ENCODE data around the gene AHCYL2.
"Not testable (repeated sequence)": the region's sequence is repeated elsewhere in the genome, so short reads cannot be mapped to it uniquely, and the experiment has no call there.

AHCYL2 gene

DNA sequence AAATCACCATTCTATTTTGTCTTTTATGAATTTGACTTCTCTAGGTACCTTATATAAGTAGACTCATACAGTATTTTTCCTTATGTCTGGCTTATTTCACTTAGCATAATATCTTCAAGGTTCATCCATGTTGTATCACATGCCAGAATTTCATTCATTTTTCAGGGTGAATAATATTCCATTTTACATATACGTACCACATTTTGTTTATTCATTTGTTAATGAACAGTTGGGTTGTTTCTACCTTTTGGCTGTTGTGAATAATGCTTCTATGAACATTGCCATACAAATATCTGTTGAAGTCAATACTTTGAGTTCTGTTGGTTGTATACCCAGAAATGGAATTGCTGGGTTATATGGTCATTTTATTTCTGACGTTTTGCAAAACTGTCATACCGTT lies 20.7 kb downstream of the AHCYL2 start:
- no peak for DNase-seq

DNA sequence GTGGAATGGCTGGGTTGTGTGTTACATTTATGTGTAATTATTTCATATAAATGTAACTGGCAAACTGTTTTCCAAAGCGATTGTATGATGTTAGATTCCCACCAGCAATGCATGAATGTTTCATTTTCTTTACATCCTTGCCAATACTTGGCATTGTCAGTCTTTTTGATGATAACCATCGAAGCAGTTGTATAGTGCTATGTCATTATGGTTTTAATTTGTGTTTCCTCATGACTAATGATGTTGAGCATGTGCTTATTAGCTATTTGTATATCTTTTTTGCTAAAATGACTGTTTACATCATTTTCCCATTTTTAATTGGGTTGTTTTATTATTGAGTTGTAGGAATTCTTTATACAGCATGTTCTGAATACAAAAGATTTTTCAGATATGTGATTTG lies 22.3 kb downstream of the AHCYL2 start:
- no peak for DNase-seq

DNA sequence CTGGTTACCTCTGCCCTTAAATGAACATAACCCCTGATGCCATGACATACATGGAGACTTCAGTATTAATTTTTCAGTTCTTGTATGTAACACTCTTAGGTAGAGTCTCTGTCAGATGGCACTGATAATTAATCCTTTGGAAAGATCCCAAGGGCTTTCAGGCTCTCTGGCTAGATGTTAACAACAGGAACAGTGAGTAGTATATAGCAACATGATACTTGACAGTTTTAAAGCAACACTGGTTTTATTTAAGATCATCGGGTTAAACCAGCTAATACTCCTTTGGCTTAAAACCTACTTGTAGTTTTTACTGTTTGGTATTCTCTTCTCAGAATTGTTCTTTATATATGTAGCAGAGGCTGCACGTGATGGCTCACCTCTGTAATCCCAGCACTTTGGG lies 27.3 kb downstream of the AHCYL2 start:
- no peak for DNase-seq

DNA sequence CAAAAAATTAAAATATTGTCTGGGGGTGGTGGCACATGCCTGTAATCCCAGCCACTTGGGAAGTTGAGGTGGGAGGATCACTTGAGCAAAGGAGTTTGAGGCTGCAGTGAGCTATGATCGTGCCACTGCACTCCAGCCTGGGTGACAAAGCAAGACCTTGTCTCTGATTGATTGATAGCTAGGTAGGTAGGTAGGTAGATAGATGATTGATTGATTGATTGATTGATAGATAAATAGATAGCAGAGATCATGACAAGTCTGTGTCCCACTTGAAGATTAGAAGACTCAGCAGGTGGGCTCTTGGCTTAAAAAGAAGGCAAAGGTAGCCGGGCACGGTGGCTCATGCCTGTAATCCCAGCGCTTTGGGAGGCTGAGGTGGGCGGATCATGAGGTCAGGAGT lies 27.8 kb downstream of the AHCYL2 start:
- not testable (repeated sequence) for DNase-seq

DNA sequence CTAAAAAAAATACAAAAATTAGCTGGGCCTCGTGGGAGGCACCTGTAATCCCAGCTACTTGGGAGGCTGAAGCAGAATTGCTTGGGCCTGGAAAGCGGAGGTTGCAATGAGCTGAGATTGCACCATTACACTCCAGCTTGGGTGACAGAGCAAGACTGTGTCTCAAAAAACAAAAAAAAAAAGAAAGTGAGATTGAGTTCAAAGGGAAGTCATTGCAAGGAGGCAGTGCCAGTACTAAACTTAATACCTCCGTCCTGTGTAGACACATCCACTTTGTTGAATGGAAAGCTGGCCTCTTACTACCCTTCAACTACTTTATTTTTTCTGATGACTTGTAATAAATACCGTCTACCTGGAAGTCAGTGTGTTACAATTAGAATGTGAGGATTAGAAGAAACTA lies 31.0 kb downstream of the AHCYL2 start:
- no peak for DNase-seq

DNA sequence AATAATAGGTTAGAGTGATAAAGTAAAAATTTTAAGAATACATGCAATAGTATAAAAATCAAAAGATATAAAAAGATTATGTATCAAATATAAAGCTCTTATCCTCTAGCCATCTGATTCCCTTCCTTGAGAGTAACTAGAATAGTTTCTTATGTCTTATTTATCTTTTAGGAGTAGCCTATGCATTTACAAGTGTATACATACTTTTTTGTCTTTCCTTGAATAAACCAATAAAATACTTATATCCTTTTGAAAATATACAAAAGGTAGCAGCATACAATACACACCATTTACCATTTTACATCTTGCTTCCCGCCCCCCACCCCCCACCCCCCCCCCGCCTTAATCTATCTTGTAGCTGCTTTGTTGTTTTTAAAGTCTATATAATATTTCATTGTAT lies 31.4 kb downstream of the AHCYL2 start:
- DNase-seq: no peak

DNA sequence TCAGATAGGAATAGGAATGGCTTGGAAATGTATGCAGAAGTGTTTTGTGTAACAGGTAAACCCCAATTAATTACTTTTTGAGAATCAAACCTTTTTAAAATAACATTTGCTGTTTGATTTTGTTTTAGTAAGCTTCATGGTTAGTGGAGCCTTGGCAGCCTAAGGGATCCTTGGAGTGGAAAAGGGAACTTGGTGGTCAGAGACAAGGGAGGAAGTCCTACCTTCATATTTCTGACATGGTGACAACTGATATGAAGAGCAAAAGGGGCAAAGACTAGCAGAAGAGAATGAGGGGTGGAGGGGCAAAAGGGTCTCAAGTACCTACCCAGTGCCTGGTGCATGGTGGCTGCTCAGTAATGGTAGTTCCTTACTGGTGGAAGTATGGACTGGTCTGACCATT lies 32.3 kb downstream of the AHCYL2 start:
- DNase-seq: peak; percentile 8 to 17

DNA sequence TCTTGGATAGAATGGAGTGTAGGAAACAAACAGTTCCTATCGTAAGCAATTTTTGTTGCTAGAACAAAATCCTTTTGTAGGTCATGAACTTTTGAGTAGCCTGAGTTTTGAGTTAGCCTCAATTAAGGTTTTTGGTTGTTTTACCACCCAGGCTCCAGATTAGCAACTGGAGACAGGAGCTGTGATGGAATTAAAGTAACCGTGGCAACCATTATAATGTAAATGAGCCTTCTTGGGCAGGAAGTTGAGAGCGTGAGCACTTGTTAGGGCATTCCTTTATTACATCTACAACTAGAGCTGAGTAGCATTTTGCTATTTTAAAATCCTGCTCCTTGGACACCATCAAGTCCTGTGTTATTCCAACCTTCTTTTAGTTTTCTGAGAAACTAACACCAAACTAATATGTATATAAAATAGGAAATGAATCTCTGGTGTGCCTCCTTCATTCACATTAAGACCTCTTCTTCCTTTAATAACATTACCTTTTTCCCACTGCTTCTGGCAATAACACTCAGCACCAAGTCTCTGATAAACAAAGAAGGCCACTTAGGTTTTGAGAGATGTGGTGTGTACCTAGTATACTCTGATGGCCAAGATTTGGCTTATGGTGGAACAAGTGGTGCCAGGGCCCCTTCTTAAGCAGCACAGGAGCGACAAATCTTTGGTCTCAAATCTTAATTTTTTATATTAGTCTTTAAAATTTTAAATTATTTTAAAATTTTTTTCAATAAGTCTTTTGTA lies 34.0 kb downstream of the AHCYL2 start:
- no peak for DNase-seq

DNA sequence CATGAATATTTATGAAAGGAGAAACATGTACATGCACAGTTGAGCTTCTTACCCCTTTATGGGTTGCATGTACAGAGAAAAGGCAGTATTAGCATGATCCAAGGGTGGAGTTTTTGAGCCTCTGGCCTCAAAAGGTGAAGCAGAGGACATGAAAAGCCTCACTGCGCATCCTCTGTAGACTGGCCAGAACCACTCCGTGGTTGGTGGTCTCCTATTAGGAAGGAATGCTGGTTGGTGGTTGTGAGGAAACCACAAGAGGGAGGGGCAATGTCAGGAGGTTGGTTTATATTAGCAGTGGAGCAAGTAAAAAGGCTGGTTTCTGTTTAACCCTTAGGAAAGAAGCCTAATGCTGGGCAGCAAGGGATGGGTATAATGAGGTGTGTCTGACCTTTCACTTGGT lies 37.5 kb downstream of the AHCYL2 start:
- no peak for DNase-seq

DNA sequence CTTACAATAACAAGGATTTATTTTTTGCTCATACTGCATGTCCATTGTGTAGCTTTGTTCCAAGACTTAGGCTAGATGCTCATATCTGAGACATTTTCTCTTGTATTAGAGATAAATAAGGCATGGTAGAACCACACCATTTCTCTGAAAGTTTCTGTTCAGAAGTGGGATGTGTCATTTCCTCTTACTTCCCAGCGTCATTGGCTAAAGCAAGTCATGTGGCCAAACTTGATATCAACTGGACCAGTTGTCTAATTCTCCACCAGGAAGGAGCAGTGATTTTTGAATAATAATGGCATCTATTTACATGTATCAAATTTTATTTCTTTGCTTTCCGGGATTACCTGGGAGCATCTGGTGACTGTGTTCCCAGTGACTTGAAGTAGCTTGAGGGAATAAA lies 38.3 kb downstream of the AHCYL2 start:
- no peak for DNase-seq

DNA sequence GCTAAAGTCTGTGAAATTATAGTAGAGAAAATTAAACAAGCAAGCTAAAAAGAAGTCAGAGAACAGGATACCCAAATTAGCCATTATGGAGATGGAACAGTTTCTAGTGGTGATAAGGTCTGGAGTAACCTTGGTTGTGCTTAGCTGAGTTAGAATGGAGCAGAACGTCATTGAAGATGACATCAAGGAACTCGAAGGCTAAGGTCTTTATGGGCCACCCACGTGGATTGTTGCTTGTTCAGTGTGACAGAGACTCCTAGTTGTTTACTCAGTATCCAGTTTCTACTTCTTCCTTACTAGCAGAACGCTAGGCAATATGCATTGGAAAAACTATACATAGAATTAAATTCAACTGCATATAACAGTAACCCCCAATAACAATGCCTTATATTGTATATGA lies 39.7 kb downstream of the AHCYL2 start:
- no peak for DNase-seq

DNA sequence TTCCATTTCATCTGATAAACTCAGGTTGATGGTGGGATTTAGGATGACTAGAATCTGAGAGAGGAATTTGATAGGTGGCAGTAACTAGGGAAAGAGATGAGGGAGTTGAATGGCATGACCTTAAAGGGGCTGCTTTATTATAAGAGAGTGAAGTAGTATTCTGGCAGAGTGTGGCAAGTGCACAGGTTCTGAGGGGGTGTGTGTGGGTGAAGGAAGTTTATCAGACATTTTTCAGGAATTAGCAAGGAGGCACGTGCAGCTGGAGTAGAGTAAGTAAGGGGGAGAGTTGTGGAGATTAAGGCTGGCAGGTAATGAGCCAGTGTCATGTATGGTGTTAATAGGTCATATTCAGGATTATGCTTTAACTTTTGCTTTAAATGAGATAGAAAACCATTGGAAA lies 40.5 kb downstream of the AHCYL2 start:
- no peak for DNase-seq

DNA sequence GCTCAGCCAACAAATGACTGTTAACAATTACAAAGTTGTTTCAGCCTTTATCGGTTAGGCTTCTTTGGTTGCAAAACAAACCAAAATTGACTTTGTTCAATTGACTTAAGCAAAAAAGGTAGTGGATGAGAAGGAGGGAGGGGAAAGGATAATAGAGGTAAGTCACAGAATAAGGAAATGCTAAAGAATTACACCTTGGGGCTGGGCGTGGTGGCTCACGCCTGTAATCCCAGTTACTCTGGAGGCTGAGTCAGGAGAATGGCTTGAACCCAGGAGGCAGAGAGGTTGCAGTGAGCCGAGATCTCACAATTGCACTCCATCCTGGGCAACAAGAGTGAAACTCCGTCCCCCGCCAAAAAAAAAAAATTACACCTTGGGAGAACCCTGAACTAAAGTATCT lies 41.4 kb downstream of the AHCYL2 start:
- DNase-seq: no peak

DNA sequence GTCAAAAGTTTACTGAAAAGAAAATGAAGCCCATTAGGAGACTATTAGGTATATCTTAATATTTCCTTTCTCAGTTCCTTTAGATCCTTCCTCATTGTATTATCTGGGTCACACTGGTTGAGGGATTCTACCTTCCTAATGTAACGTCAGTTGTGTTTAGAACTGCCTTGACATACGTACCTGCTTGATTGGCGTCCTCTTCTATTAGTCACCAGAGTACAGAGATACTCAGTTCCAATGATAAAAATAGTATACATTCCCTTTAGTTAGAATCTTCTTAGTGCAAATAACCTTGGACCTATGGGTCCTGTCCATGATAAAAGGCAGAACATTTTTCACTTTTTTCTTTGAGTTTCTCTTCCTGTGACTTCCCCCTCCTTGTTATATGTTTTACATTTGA lies 45.2 kb downstream of the AHCYL2 start:
- no peak for DNase-seq

DNA sequence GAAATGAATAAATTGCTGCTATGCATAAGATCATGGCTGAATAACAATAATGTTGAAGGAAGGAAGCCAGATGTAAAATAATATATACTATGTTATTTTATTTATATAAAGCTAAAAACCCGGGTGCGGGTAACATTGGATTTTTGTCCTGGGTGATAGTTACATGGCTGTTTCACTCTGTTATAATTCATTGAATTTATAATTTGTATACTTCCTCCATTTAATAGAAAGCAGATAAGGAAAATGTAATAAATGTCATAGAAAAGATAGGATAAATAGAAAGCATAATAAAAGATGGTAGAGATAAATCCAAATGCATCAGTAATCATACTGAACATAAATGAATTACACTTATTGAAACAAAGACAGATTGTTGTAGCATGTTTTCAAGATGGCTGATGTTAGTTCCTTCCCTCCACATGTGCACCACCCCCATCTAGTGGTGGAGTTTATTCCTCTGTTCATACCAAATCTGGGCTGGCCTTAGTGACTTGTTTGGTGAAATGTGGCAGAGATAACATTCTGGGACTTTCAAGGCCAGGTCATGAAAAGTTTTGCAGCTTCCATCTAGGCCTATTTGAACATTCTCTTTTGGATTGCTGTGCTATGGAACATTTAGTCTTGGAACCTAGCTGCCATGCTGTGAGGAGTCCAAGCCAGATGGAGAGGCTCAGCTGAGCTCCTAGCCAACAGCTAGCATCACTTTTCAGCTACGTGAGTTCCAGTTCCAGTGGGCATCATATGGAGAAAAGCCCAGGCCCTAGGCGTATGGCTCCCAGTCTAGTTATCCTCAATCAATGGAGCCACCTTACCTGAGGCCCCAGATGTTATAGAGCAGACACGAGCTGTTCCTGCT lies 46.9 kb downstream of the AHCYL2 start:
- DNase-seq: peak; percentile 60 to 82

DNA sequence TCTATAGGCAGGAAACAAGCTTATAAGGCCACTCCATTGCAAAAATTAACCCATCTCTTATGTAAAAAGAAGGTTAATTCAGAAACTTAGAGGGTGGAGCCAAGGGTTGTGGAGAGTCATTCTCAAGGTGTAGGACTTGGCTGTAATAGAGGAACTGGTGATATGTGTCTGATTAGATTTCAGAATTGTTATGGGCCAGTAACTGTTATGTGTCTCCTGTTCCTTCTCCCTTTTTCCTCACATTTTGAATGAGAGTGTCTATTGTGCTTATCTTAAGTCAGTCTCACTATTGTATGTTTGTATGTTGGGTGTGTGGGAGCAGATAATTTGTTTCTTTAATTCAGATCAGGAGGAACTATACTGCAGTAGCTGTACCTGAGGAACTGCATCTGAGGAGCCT lies 49.1 kb downstream of the AHCYL2 start:
- DNase-seq: no peak

DNA sequence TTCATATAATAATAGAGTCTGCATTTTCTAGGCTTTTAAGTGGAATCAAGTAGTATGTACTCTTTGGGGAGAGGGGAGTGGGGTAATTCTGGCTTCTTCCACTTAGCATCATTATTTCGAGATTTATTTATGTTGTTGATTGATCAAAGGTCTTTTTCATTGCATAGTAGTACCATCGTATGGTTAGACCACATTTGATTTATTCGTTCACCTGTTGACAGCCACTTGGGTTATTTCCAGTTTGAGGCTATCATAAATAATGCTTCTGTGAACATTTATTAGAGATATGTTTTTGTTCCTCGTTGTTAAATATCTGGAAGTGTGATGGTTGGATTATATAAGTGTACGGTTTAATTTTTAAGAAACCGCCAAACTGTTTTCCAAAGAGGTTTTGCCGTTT lies 52.8 kb downstream of the AHCYL2 start:
- DNase-seq: no peak

DNA sequence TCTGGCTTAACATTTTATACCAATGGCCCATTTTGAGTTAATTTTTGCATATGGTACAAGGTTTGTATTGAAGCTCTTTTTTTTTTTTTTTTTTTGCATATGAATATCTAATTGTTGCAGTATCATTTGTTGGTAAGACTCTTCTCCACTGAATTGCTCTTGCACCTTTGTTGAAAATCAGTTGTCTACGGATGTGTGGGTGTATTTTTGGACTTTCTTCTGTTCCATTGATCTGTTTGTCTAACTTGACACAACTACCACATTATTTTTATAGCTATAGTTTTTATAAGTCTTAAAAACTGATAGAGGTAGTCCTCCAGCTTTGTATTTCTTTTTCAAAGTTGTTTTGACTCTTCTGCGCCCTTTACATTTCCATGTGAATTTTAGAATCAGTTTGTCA lies 53.9 kb downstream of the AHCYL2 start:
- DNase-seq: no peak

DNA sequence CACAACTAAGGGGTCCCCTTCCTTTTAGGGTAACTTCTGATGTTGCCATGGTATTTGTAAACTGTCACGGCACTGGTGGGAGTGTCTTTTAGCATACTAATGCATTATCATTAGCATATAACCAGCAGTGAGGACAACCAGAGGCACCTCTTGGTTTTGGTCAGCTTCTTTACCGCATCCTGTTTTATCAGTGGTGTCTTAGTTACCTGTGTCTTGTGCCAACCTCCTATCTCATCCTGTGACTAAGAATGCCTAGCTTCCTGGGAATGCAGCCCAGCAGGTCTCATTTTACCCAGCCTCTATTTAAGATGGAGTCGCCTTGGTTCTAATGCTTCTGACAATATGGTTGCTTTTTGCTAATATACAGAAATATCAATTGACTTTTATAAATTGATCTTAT lies 54.9 kb downstream of the AHCYL2 start:
- DNase-seq: no peak

DNA sequence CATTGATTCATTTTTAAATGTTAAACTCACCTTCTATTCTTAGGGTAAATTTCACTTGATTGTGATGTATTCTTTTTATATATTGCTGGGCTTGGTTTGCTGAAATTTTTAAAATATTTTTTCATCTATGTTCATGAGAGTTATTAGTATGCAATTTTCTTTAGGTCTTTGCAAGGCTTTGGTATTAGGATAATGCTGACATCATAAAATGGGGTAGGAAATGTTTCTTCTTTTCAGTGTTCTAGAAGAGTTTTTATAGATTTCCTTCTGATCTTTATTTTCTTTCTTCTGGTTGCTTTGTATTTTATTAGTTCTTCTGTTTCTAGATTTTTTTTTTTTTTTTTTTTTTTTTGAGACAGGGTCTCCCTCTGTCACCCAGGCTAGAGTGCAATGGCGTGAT lies 56.3 kb downstream of the AHCYL2 start:
- DNase-seq: no peak

DNA sequence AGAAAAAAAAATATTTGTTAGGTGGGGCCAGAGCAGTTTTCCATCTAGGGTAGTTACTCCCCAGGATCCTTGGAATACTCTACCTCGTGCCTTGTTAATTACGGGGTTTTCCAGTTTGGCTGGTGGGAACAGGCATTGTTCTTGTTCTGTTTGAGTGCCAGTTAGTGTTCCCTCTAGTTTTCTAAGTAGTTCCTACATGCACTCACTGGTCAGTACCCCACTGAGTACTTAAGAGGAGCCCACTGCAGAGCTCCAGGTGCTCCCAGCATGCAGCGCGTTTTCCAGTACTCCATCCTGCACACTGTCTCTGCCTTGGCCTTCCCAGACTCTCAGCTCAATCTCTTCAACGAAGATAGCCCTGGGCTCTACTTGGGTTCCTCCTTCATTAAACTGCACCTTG lies 58.0 kb downstream of the AHCYL2 start:
- DNase-seq: no peak

DNA sequence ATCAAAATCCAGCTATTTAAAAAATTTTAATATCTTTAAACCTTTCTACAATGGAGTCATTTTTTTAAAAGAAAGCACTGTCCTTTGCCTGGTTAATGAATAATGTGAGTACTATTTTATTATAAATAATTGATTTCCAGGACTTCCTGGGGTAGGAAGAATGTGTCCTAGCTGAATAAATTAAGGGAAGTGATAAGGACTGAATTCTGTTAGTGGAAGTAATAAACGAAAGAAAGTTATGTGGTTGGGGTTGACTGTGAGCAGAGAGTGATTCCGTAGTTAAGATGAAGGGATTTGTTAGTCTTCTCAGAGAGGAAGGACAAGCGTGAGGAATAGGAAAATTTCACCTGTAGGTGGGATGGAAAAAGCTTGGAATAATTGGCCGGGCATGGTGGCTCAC lies 59.1 kb downstream of the AHCYL2 start:
- no peak for DNase-seq

DNA sequence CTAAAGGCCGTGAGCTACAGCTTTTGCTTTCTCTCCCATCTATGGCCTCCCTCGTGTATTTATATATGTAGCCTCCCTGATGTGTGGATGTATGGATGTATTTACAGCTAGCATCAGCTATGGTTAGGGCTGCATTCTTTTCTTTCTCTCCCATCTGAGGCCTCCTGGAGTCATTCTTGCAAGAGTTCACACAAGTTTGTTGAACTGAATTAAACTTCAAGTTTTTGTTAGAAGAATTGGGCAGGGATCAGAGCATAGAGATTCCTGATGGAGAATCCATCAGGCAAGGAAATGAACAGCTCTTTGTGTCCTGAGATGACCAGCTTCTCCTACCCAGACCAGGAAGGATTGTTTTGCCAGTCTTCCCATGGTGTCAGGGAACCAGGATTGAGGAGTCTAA lies 60.3 kb downstream of the AHCYL2 start:
- no peak for DNase-seq

DNA sequence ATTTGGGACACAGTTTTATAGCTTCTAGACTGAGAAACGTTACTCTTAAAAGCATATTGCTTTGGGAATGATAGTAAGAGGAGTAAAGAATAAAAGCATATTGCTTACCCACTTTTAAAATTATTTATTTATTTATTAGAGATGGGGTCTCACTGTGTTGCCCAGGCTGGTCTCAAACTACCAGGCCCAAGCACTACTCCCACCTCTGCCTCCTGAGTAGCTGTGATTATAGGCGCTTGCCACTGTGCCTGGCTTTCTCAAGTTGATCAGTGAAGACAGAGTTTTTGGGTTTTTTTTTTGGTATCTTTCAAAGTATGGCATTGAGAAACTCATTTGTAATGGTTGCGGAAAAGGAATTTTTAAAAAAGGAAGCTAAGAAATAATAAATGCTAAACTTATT lies 68.0 kb downstream of the AHCYL2 start:
- DNase-seq: no peak

DNA sequence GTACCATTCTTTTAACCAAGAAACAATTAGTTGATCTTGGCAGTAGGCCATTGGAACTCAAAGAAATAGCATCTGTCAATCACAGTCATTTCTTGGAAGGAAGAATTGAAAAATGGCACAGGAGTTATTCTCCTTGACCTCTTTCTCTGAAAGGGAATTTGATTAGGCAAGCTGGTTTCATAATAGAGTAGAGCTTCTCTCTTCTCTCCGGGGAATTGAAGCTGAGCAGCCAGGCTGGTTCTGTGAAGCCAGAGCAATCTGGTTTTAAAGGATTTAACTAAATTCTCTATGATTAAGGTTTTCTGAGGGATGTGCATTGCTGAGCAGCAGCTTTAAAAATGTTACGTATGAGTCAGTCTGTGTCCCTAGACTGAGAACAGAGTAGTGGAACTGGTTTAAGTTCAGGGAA lies 70.2 kb downstream of the AHCYL2 start:
- no peak for DNase-seq
